ENCODE results near the gene PIEZO2.

DNA sequence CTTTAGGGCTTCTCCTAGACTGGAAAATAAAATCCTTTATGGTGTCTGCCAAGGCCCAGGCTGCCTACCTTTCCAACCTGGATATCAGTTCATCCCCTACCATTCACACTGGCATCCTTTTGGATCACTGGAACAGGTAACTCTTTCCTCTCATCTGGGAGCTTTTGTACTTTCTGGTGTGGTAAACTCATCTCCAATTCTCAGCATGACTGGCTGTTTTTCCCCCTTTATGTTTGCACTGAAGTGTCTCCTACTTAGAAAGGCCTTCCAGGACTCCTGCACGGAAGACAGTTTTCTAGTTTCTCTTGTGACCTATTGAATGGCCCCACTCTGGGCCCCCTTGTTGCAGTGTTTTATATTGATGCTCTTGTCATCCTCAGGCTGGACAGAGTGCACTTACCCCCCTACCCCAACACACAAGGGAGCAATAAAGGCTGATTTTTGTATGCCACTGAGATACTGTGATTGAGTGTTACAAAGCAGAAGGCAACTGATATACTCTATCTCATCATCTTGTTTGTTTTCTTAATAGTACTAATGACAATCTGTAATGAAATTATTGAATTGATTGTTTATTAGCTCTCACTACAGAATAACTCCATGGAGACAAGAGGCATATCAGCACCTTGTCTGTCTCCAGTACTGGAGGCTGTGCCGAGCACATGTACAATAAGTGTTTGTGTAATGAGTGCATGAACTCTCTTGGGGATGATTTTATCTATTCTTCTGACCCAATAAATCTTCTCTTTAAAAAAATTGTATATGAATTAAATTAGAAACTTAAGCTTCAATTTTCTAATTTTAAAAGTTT, 129.9 kb downstream of the PIEZO2 start:
- TF ChIP-seq EZH2 (IDR thresholded peaks at IDR 0.05) (no peak), EZH2phosphoT487 (IDR thresholded peaks at IDR 0.05) (no peak)
- TF ChIP-seq, protein P1, sequence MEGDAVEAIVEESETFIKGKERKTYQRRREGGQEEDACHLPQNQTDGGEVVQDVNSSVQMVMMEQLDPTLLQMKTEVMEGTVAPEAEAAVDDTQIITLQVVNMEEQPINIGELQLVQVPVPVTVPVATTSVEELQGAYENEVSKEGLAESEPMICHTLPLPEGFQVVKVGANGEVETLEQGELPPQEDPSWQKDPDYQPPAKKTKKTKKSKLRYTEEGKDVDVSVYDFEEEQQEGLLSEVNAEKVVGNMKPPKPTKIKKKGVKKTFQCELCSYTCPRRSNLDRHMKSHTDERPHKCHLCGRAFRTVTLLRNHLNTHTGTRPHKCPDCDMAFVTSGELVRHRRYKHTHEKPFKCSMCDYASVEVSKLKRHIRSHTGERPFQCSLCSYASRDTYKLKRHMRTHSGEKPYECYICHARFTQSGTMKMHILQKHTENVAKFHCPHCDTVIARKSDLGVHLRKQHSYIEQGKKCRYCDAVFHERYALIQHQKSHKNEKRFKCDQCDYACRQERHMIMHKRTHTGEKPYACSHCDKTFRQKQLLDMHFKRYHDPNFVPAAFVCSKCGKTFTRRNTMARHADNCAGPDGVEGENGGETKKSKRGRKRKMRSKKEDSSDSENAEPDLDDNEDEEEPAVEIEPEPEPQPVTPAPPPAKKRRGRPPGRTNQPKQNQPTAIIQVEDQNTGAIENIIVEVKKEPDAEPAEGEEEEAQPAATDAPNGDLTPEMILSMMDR (IDR thresholded peaks at IDR 0.05), result no peak
